Ishikawa (cell line): ENCODE data around the gene NHLRC2.
A peak's percentile ranks its signal among the peaks of the same experiment; 100 is the strongest.

ENCODE experiments used
- CEBPB ChIP-seq: IDR thresholded peaks from 2 replicates; pipeline ENCODE4 v1.6.1; 2012
- CREB1 ChIP-seq: IDR thresholded peaks from 2 replicates; pipeline ENCODE4 v1.6.1; 2012; ENCODE audit warnings: low read depth
- EGR1 ChIP-seq: IDR thresholded peaks from 2 replicates; pipeline ENCODE4 v1.6.1; 2012
- EP300 ChIP-seq: IDR thresholded peaks from 2 replicates; pipeline ENCODE4 v1.6.1; 2012; ENCODE audit warnings: borderline replicate concordance
- FOXM1 ChIP-seq: IDR thresholded peaks from 2 replicates; pipeline ENCODE4 v1.6.1; 2012; ENCODE audit warnings: low read depth, borderline replicate concordance
- NFIC ChIP-seq: IDR thresholded peaks from 2 replicates; pipeline ENCODE4 v1.6.1; 2012
- RAD21 ChIP-seq: IDR thresholded peaks from 2 replicates; pipeline ENCODE4 v1.6.1; 2012; ENCODE audit warnings: low read depth
- TAF1 ChIP-seq: IDR thresholded peaks from 2 replicates; pipeline ENCODE4 v1.6.1; 2012; ENCODE audit warnings: low read depth, mild to moderate bottlenecking
- TCF12 ChIP-seq: IDR thresholded peaks from 2 replicates; pipeline ENCODE4 v1.6.1; 2012; ENCODE audit warnings: low read depth
- TEAD4 ChIP-seq: IDR thresholded peaks from 2 replicates; pipeline ENCODE4 v1.6.1; 2012
- YY1 ChIP-seq: IDR thresholded peaks from 2 replicates; pipeline ENCODE4 v1.6.1; 2012; ENCODE audit warnings: low read depth
- ZBTB7A ChIP-seq: IDR thresholded peaks from 2 replicates; pipeline ENCODE4 v1.6.1; 2012; ENCODE audit warnings: low read depth
- TF ChIP-seq, protein P1 (sequence below): IDR thresholded peaks from 2 replicates; pipeline ENCODE4 v1.6.1; 2012; ENCODE audit warnings: low read depth, mild to moderate bottlenecking
- TF ChIP-seq, protein P2 (sequence below): IDR thresholded peaks from 2 replicates; pipeline ENCODE4 v1.6.1; 2012
- TF ChIP-seq, protein P3 (sequence below): IDR thresholded peaks from 2 replicates; pipeline ENCODE4 v1.6.1; 2012

The NHLRC2 gene

DNA sequence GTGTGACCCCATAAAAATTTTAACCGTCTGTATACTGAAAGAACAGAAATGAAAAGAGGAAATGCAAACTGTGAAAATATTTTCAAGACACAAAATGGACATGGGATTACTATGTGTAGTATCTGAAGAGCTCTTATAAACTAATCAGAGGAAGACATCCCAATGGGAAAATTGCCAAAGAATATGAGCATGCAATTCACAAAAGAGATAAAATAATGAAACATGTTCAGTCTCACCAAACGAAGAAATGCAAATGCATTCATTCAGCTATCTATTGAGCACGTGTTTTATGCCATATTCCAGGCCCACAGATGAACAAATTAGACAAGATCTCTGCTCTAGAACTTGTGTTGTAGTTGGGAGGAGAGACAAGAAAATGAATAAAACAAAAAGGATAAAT, 63.2 kb downstream of the NHLRC2 start:
- no peak for TF ChIP-seq CREB1
- TF ChIP-seq FOXM1 = no peak
- no peak for TF ChIP-seq TCF12
- TF ChIP-seq TEAD4 = no peak
- no peak for TF ChIP-seq RAD21
- TF ChIP-seq, protein P1, sequence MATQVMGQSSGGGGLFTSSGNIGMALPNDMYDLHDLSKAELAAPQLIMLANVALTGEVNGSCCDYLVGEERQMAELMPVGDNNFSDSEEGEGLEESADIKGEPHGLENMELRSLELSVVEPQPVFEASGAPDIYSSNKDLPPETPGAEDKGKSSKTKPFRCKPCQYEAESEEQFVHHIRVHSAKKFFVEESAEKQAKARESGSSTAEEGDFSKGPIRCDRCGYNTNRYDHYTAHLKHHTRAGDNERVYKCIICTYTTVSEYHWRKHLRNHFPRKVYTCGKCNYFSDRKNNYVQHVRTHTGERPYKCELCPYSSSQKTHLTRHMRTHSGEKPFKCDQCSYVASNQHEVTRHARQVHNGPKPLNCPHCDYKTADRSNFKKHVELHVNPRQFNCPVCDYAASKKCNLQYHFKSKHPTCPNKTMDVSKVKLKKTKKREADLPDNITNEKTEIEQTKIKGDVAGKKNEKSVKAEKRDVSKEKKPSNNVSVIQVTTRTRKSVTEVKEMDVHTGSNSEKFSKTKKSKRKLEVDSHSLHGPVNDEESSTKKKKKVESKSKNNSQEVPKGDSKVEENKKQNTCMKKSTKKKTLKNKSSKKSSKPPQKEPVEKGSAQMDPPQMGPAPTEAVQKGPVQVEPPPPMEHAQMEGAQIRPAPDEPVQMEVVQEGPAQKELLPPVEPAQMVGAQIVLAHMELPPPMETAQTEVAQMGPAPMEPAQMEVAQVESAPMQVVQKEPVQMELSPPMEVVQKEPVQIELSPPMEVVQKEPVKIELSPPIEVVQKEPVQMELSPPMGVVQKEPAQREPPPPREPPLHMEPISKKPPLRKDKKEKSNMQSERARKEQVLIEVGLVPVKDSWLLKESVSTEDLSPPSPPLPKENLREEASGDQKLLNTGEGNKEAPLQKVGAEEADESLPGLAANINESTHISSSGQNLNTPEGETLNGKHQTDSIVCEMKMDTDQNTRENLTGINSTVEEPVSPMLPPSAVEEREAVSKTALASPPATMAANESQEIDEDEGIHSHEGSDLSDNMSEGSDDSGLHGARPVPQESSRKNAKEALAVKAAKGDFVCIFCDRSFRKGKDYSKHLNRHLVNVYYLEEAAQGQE = no peak
- no peak for TF ChIP-seq EGR1

DNA sequence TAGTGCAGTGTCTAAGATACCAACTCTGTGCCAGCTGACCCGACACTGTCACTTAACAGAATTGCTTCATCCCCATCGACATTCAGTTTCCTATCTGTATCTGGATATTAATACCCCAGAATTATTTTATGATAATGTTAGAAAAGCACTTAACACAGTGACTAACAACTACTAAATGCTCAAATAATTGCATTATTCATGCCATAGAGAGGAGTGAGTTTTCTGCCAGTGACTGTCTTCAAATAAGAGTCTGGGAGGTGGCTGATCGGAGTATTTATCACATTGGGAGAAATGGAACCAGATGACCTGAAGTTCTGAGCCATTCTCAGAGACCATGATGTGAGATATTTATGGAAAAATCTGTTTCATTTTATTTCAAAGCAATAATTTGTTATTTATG, 65.7 kb downstream of the NHLRC2 start:
- TF ChIP-seq TEAD4 (no peak), ZBTB7A (no peak), TAF1 (no peak), EP300 (no peak)
- TF ChIP-seq, protein P2, sequence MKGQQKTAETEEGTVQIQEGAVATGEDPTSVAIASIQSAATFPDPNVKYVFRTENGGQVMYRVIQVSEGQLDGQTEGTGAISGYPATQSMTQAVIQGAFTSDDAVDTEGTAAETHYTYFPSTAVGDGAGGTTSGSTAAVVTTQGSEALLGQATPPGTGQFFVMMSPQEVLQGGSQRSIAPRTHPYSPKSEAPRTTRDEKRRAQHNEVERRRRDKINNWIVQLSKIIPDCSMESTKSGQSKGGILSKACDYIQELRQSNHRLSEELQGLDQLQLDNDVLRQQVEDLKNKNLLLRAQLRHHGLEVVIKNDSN = no peak

DNA sequence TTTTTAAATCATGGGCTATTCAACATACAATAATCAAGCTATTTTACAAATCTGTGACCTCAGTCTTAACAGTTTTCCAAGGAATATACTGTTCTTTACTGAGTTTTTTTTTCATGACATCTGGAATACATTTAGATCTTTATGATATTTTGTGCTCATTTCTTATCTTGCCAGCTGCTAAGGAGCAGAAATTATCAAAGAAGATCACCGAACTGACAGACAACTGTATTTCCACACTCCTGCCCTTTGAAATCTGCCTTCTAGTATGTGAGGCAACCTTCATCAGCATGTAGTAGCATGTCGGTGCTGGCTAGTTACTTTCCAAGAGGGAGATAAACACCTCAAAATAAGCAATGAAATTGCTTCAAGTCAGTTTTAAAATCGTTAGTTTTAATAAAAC, 66.4 kb downstream of the NHLRC2 start:
- TF ChIP-seq YY1 (no peak), EGR1 (no peak)

DNA sequence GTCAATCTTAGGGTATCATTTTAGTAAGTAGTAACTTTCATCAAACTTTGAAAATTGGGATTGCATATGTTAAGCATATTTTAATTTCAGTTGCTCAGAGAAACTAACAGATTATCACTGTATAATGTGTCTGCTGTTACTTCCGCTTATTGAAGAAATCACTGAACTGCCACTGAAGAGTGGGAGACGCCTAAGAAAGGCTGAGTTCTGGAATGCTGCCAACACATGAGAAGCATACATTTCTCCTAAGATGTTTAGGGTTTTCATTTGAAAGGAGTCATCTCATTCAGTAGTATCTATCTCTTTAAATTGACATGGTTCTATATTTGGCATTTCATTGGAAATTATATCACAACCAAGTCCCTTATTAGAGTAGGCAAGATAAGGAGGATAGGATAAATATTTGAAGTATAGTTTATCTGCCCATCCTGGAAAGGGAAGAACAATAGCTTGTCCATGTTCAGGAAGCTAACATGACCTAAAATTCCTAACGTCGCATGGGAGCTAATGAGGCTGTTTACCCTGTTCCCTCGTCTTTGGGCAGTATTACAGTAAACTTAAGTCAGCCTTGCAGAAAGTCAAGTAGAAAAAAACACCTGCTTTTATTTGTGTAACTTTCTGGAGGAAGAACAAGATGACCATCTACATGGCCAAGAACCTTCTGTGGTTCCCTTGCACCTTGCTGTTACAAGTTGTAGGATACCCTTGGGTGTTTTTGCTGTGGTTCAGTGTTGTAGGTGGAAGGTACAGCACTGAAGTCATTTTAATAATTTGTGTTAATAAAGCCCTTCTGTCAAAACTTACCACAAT, 67.3 kb downstream of the NHLRC2 start:
- no peak for TF ChIP-seq FOXM1
- no peak for TF ChIP-seq TEAD4
- no peak for TF ChIP-seq CREB1
- no peak for TF ChIP-seq TCF12
- TF ChIP-seq RAD21 = no peak
- TF ChIP-seq, protein P3, sequence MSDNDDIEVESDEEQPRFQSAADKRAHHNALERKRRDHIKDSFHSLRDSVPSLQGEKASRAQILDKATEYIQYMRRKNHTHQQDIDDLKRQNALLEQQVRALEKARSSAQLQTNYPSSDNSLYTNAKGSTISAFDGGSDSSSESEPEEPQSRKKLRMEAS = no peak

DNA sequence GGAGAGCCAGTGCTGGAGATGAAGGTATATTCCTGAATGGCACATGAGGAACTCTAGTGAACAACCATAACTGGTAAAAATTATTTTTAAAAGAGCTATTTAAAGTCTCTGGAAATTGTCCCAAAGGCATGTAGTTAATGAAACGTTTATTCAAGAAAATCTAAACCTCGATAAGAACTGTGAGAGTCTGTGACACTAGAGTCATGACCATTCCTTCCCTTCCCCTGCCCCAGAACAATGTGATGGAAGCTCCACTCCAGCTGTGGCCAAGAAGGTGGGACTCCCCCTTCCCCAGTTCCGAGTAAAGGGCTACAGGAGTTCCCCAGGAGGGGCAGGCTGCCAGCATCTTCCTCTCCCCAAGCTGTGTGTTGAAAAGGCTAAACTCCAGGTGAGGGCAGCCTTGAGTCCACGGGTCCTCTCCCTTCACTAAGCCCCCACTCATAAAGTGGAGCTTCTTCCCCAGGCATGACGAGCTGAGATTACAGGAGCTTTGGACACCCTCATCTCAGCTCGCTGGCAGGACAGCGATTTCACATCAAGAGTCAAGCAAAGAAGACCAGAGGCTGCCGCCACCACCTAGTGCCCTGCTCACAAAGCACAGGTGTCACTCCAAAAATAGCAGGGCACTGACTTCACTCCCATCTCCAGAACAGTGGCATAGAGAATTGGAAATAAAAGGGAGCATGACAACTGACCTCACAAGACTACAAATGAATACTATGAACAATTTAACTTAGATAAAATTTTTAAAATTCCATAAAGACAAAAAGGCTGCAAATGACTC, 68.5 kb downstream of the NHLRC2 start:
- TF ChIP-seq RAD21 = peak; percentile 37; the same call in 1 of the 2 replicates
- TF ChIP-seq EP300 = no peak

DNA sequence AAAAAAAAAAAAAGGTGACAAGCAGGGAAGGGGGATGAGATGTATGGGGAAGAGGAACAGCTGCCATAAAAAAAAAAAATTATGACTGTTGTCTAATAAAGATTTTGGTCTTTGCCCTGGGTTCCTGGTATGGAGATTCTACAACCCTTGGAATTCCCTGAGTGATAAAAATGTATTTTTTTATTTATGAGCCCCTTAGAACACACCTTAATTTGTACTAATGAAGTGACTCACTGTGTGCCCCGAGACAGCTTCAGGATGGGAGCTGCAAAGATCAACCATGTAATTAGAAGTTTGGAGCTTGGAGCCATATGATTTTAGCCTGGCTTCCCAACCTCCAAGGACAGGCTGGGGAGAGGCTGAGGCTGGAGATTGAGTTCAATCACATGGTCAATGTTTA, 69.7 kb downstream of the NHLRC2 start:
- TF ChIP-seq NFIC (no peak), CEBPB (no peak), EP300 (no peak), ZBTB7A (no peak), CREB1 (no peak), EGR1 (no peak), RAD21 (no peak), FOXM1 (no peak), TAF1 (no peak), TCF12 (no peak), YY1 (no peak), TEAD4 (no peak)
- TF ChIP-seq, protein P2 = no peak
- TF ChIP-seq, protein P1 = no peak
- TF ChIP-seq, protein P3 = no peak

DNA sequence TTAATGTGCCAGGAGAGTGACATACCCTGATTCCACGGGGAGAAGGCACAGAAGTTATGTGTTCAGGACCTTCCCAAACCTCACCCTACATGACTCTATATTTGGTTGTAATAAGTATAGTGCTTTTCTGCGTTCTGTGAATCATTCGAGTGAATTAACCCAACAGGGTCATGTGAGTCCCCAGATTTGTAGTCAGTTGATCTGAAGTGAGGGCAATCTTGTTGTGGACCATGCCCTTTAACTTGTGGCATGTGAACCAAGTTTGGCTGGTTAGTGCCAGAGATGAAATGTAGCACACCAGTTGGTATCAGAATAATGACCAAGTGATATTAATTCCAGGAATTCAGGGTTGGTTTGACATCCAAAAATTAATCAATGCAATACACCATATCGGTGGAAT, 70.2 kb downstream of the NHLRC2 start:
- TF ChIP-seq TCF12 (no peak), CREB1 (no peak), CEBPB (no peak), TEAD4 (no peak), EP300 (no peak), NFIC (no peak), YY1 (no peak), ZBTB7A (no peak), EGR1 (no peak), FOXM1 (no peak), TAF1 (no peak), RAD21 (no peak)
- TF ChIP-seq, protein P2 = no peak
- TF ChIP-seq, protein P3 = no peak
